Activated CD8-positive, alpha-beta memory T cell treated with anti-CD3 and anti-CD28 coated beads, Interleukin-2, amount 50 U/mL, for 24 hours (primary cell): ENCODE results near the gene TTLL11.
"Not testable (repeated sequence)": the region's sequence is repeated elsewhere in the genome, so short reads cannot be mapped to it uniquely, and the experiment has no call there.

Experiments used
- DNase-seq: peaks from one replicate; pipeline ENCODE4 v3.0.0-alpha.2; 2020; ENCODE audit errors: extremely low read depth

Gene TTLL11

GRCh38 chr9:122001491-122002201 lies 91.5 kb downstream of the TTLL11 start:
- no peak for DNase-seq

- not testable (repeated sequence) for DNase-seq
These were observed 92.6 kb downstream of the TTLL11 start for GRCh38 chr9:122000526-122000925.

- DNase-seq = no peak
These were observed 93.6 kb downstream of the TTLL11 start for GRCh38 chr9:121999556-121999955.

- no peak for DNase-seq
These were observed 94.5 kb downstream of the TTLL11 start for GRCh38 chr9:121998513-121999049.

- no peak for DNase-seq
These were observed 95.3 kb downstream of the TTLL11 start for GRCh38 chr9:121997791-121998190.

GRCh38 chr9:121996783-121997182 lies 96.3 kb downstream of the TTLL11 start:
- no peak for DNase-seq

GRCh38 chr9:121995997-121996396 lies 97.1 kb downstream of the TTLL11 start:
- no peak for DNase-seq

- DNase-seq = peak; percentile 2
These were observed 100.4 kb downstream of the TTLL11 start for GRCh38 chr9:121992571-121993212.

- DNase-seq = no peak
These were observed 101.8 kb downstream of the TTLL11 start for GRCh38 chr9:121991307-121991661.

GRCh38 chr9:121990600-121991306 lies 102.4 kb downstream of the TTLL11 start:
- no peak for DNase-seq

- no peak for DNase-seq
These were observed 104.1 kb downstream of the TTLL11 start for GRCh38 chr9:121989010-121989409.

- no peak for DNase-seq
These were observed 105.8 kb downstream of the TTLL11 start for GRCh38 chr9:121987314-121987713.

GRCh38 chr9:121985792-121986494 lies 107.2 kb downstream of the TTLL11 start:
- no peak for DNase-seq

GRCh38 chr9:121984726-121985402 lies 108.2 kb downstream of the TTLL11 start:
- DNase-seq = no peak

- DNase-seq = no peak
These were observed 109.4 kb downstream of the TTLL11 start for GRCh38 chr9:121983736-121984135.

- no peak for DNase-seq
These were observed 111.8 kb downstream of the TTLL11 start for GRCh38 chr9:121981118-121981883.

GRCh38 chr9:121980665-121981064 lies 112.4 kb downstream of the TTLL11 start:
- not testable (repeated sequence) for DNase-seq

- DNase-seq = no peak
These were observed 113.4 kb downstream of the TTLL11 start for GRCh38 chr9:121979736-121980135.

GRCh38 chr9:121976751-121977150 lies 116.4 kb downstream of the TTLL11 start:
- DNase-seq = no peak

- DNase-seq = no peak
These were observed 117.3 kb downstream of the TTLL11 start for GRCh38 chr9:121975801-121976277.

GRCh38 chr9:121974421-121974820 lies 118.7 kb downstream of the TTLL11 start:
- DNase-seq = no peak
